HG03025 (cell line): ENCODE data around the gene EEF1A2.

Experiments
- ATAC-seq: cut with Tn5 transposase; IDR thresholded peaks from one replicate; pipeline ENCODE4 v1.9.1; 2021; ENCODE audit warnings: mild to moderate bottlenecking, moderate library complexity; ENCODE audit not compliant: unreplicated experiment, low FRiP score

The EEF1A2 gene

DNA sequence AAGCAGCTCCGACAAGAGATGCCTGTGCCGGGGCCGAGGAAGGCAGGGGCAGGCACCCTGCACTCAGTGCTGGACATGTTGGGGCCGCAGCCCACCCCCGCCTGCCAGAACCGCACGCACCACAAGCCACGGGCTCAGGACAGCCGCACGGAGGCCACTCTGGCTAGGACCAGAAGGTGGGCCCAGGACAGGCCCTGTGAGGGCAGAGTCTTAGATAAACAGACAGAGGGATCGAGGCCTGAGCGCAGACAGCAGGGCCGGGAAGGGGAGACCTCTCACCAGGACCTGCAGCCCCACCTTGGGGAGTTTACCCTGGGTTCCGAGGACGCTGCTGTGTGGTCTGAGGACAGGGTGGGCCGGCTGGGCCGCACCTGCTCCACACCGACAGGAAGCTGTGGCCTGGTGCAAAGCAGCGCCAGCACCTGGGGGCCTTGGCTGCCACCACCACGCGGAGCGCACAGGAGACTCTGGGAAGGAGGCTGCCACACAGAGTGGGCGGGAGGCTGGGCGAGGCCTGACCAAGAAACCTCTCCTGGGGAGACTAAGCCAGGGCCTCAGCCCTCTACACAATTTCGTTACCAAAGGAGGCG is 58.4 kb downstream of the EEF1A2 start:
- ATAC-seq: no peak

DNA sequence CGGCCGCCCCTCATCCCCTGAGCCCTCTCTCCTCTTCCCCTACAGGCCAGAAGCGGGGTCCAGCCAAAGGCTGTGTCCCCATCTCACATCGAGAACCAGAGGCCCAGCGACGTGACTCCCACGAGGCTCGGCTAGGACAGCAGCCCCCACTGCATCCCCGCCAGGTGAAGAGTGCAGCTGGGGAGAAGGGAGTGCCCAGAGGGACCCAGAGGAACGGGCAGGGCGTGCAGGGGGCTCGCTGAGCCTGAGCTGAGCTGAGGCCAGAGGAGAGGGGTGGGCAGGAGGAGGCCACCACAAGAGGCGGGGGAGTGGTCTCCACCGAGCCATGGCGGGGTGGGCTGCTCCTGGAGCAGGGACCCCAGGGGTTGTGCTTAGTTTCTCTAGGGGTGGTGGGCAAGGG is 59.0 kb downstream of the EEF1A2 start:
- ATAC-seq: no peak

DNA sequence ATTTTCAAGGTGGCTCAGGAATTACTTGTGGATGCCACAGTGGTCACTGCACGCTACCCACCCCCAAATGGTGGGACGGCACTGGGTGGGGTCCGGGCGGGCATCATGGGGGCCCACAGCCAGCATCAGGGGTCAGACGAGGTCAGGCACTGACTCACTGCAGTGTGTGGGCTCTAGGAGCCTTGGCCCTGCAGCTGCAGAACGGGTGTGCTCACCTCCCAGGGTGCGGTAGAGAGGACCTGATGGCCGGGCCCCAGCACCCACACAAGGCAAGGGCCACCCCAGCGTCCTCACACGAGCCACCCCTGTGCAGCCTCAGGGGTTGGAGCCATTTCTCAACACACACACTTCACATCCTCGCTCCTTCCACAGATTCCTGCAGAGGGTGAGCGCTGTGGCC is 60.8 kb downstream of the EEF1A2 start:
- ATAC-seq: no peak
